Epithelial cell of prostate (primary cell): ENCODE results near the gene CATSPERZ.

Experiments
- DNase-seq: peaks from one replicate; pipeline ENCODE4 v3.0.0-alpha.2; 2011; ENCODE audit warnings: low read depth, low spot score
- H3K27ac ChIP-seq: fragments of 450-650 bp; 2 replicates; pipeline ENCODE4 v1.5.1; 2017; ENCODE audit warnings: mild to moderate bottlenecking

The CATSPERZ gene

DNA sequence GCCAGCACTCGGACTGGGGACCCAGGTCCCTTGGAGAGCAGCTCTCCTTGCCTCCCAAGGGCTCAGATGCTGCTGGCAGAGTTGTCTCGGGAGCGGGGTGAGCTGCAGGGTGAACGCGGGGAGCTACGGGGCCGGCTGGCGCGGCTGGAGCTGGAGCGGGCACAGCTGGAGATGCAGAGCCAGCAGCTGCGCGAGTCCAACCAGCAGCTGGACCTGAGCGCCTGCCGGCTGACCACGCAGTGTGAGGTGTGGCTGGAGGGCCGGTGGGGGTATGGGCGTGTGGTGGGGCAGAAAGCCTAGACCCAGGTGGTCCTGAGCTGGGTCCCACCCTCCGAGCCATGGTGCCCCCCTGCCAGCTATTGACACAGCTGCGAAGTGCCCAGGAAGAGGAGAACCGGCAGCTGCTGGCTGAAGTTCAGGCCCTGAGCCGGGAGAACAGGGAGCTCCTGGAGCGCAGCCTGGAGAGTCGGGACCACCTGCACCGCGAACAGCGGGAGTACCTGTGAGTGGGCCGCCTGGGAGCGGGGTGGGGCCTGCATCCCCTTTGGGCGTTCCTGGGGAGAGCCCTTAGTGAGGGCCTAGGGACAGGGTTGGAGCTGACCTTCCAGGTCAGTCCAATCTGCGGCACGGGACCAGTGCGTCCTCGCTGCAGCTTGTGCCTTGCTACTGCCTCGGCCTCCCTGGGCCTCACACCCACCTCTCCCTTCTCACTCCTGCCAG, 53.0 kb downstream of the CATSPERZ start:
- no peak for DNase-seq
- H3K27ac ChIP-seq: no peak overlapping the region

DNA sequence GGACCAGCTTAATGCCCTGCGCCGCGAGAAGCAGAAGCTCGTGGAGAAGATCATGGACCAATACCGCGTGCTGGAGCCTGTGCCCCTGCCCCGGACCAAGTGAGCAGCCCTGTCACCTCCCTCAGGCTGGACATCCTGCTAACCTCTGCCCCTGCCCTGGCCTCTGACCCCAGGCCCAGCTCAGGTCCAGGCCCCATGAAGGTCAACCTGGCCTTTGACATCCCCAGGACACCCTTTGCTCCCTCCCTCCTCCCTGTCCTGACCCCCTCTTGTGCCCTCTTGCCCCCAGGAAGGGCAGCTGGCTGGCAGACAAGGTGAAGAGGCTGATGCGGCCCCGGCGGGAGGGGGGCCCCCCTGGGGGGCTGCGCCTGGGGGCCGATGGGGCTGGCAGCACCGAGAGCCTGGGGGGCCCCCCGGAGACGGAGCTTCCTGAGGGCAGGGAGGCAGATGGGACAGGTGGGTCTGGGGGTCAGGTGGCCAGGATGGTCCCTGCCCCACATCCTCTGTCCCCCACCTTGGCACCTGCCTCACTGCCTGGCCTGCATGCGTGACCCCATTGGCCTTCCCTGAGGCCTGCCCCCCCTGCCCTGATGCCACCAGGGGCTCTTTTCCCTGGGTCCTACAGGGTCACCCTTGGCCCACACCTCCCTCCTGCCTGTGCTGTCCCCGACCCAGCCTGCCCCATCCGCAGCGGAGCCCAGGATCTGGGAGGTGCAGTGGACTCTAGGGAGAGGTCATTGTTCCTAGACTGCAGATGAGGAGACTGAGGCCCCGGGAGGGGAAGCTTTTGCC, 53.8 kb downstream of the CATSPERZ start:
- H3K27ac ChIP-seq: no peak overlapping the region
- no peak for DNase-seq
